CD14-positive monocyte (primary cell): ENCODE measurements around the gene BRPF1. TPM values are rescaled to one million over a fixed set of nuclear protein-coding genes. Genes with fewer than 3 reads are reported as not detected.

Experiments
- DNase-seq, 3 donors: peaks; one replicate each; pipeline ENCODE4 v3.0.0-alpha.2; 2011 to 2022
- H2AFZ ChIP-seq: 2 replicates; pipeline ENCODE4 v1.6.0; 2012; ENCODE audit warnings: mild to moderate bottlenecking, low read depth, low read length, inconsistent platforms; ENCODE audit not compliant: insufficient read depth, poor library complexity, severe bottlenecking
- H3K27ac ChIP-seq, 2 donors: 1 replicate in 1 of 2; 2 replicates in 1 of 2; pipeline ENCODE4 v1.5.1; 2012 to 2013; ENCODE audit warnings: low read length in 2 of 2, control low read depth in 1 of 2, inconsistent platforms in 1 of 2, low read depth in 1 of 2, mild to moderate bottlenecking in 1 of 2
- H3K27me3 ChIP-seq, 2 donors: one replicate each; pipeline versions ENCODE4 v1.6.0 to v1.6.1; 2011 to 2013; ENCODE audit warnings: low read length in 2 of 2; ENCODE audit not compliant: control insufficient read depth in 2 of 2, insufficient read depth in 2 of 2
- H3K36me3 ChIP-seq, 2 donors: replicated peaks in 1 of 2; 1 replicate in 1 of 2; 2 replicates in 1 of 2; pipeline versions ENCODE4 v1.5.1 to v1.6.1; 2012 to 2013; ENCODE audit warnings: low read length in 2 of 2, control low read depth in 1 of 2, inconsistent platforms in 1 of 2, mild to moderate bottlenecking in 1 of 2; ENCODE audit not compliant: insufficient read depth in 2 of 2, control insufficient read depth in 1 of 2
- H3K4me1 ChIP-seq, 2 donors: 1 replicate in 1 of 2; 2 replicates in 1 of 2; pipeline versions ENCODE4 v1.5.1 to v1.6.1; 2012 to 2013; ENCODE audit warnings: low read length in 2 of 2, control low read depth in 1 of 2, inconsistent platforms in 1 of 2, mild to moderate bottlenecking in 1 of 2, moderate library complexity in 1 of 2; ENCODE audit not compliant: insufficient read depth in 2 of 2, control insufficient read depth in 1 of 2
- H3K4me2 ChIP-seq: replicated peaks from 2 replicates; pipeline ENCODE3; 2012; ENCODE audit warnings: low read length, moderate library complexity, mild to moderate bottlenecking; ENCODE audit not compliant: poor library complexity, severe bottlenecking; ENCODE audit errors: extremely low read depth
- H3K4me3 ChIP-seq, 3 experiments: fragments of 200-600 bp in 1 of 3; sonication (generic) in 1 of 3; replicated peaks in 1 of 3; 1 replicate in 2 of 3; 2 replicates in 1 of 3; pipeline ENCODE4 v1.5.1; 2011 to 2013; ENCODE audit warnings: low read length in 3 of 3, mild to moderate bottlenecking in 3 of 3, control low read depth in 2 of 3, low read depth in 2 of 3, inconsistent platforms in 1 of 3, moderate library complexity in 1 of 3
- H3K79me2 ChIP-seq: 2 replicates; pipeline ENCODE4 v1.6.0; 2012; ENCODE audit warnings: mild to moderate bottlenecking, control low read depth, inconsistent platforms, low read length, moderate library complexity; ENCODE audit not compliant: insufficient read depth
- H3K9ac ChIP-seq: 2 replicates; pipeline ENCODE4 v1.6.0; 2017; ENCODE audit warnings: low read length, mild to moderate bottlenecking; ENCODE audit not compliant: insufficient read depth, poor library complexity, severe bottlenecking
- H3K9me3 ChIP-seq, 2 donors: replicated peaks in 1 of 2; 1 replicate in 1 of 2; 2 replicates in 1 of 2; pipeline versions ENCODE4 v1.5.1 to v1.6.1; 2012 to 2013; ENCODE audit warnings: low read length in 2 of 2, control low read depth in 1 of 2; ENCODE audit not compliant: control insufficient read depth in 1 of 2, insufficient read depth in 1 of 2
- H4K20me1 ChIP-seq: 2 replicates; pipeline ENCODE4 v1.6.0; 2012; ENCODE audit warnings: mild to moderate bottlenecking, low read length, control low read depth, moderate library complexity; ENCODE audit not compliant: insufficient read depth
- H3K27ac Mint-ChIP-seq, 7 donors: one replicate each; pipeline ENCODE4 v1.8.0; 2020; ENCODE audit warnings: mild to moderate bottlenecking in 7 of 7, mixed read lengths in 7 of 7, moderate library complexity in 6 of 7, inconsistent platforms in 2 of 7
- H3K27me3 Mint-ChIP-seq, 3 donors: one replicate each; pipeline ENCODE4 v1.8.0; 2021 to 2022; ENCODE audit warnings: low read depth in 3 of 3, mild to moderate bottlenecking in 3 of 3, mixed read lengths in 3 of 3, moderate library complexity in 3 of 3, inconsistent platforms in 1 of 3
- H3K36me3 Mint-ChIP-seq, 2 donors: one replicate each; pipeline ENCODE4 v1.8.0; 2020; ENCODE audit warnings: mixed read lengths in 2 of 2, inconsistent platforms in 1 of 2, mild to moderate bottlenecking in 1 of 2
- H3K4me1 Mint-ChIP-seq: one replicate; pipeline ENCODE4 v1.8.0; 2020; ENCODE audit warnings: mild to moderate bottlenecking, mixed read lengths
- H3K4me3 Mint-ChIP-seq, 2 donors: one replicate each; pipeline ENCODE4 v1.8.0; 2020; ENCODE audit warnings: mild to moderate bottlenecking in 2 of 2, mixed read lengths in 2 of 2, moderate library complexity in 1 of 2
- H3K9me3 Mint-ChIP-seq, 7 donors: one replicate each; pipeline ENCODE4 v1.8.0; 2020 to 2022; ENCODE audit warnings: mixed read lengths in 7 of 7, mild to moderate bottlenecking in 6 of 7, moderate library complexity in 6 of 7, inconsistent platforms in 2 of 7
- CTCF ChIP-seq: fragments of 200-600 bp; IDR thresholded peaks from one replicate; pipeline ENCODE4 v1.8.0; 2022; ENCODE audit warnings: antibody characterized with exemption, mild to moderate bottlenecking
- WGBS: methylation state at CpG from one replicate; pipeline ENCODE4 v1.1.5; 2013; ENCODE audit warnings: missing lambda C conversion rate; ENCODE audit not compliant: insufficient coverage; 5-methylcytosine and 5-hydroxymethylcytosine counted together
- intact Hi-C, 2 donors: fragments of 100-400 bp; cut with micrococcal nuclease; formaldehyde crosslinking; loops; one replicate each; pipeline versions ENCODE4 v1.15.0 to v1.15.1; 2023
- polyA plus RNA-seq, 3 donors: library from polyadenylated mRNA; depleted of rRNA in 1 of 3; unstranded in 2 of 3; stranded (reverse) in 1 of 3; fragments of 300-500 nt in 2 of 3; fragments of >200 nt in 1 of 3; fragmentation: Illumina TruSeq in 2 of 3; gene quantifications; 1 replicate in 2 of 3; 2 replicates in 1 of 3; pipeline ENCODE4 v1.2.3, GENCODE V29; 2012 to 2021

The BRPF1 gene
- polyA plus RNA-seq, 3 donors, result 5.1 to 22.5 (median 10.4) TPM

GRCh38 chr3:9779721-9780457 is 48.4 kb downstream of the BRPF1 start:
- Mint-ChIP-seq H3K27me3 (peaks cover 0 to 3% (median 2%) of the 10 kb centered on the region in 3 donors), H3K4me1 (peaks cover 62% of the 10 kb centered on the region), H3K36me3 (peaks cover 27 to 34% of the 10 kb centered on the region in 2 donors), H3K4me3 (peak overlapping the region; percentile 6 to 78), H3K9me3 (no peaks in the 10 kb centered on the region), H3K27ac (peak overlapping the region; percentile 93 to 99 (median 96))
- H3K79me2 ChIP-seq, result peaks cover 4% of the 10 kb centered on the region
- peak overlapping the region; percentile 96 for H2AFZ ChIP-seq
- H3K4me3 ChIP-seq, result peak overlapping the region in 1 of 3 experiments; percentile 47
- no peaks in the 10 kb centered on the region for H3K27me3 ChIP-seq
- peaks cover 61 to 63% of the 10 kb centered on the region in 2 donors for H3K4me1 ChIP-seq
- peak overlapping the region; percentile 71 for H3K9ac ChIP-seq
- H3K27ac ChIP-seq, result peak overlapping the region; percentile 80 to 91
- DNase-seq, result peak; percentile 60 to 62 (median 61)
- peak overlapping the region; percentile 63 for H3K4me2 ChIP-seq
- no peak for TF ChIP-seq CTCF
- no peaks in the 10 kb centered on the region for H3K9me3 ChIP-seq
- intact Hi-C loops, result no loop called here
- WGBS, result 2% methylated on average over 6 of the region's 8 CpGs
- H4K20me1 ChIP-seq, result no peaks in the 10 kb centered on the region
- peaks cover 13 to 21% of the 10 kb centered on the region in 2 donors for H3K36me3 ChIP-seq

- peaks cover 4% of the 10 kb centered on the region for H3K79me2 ChIP-seq
- DNase-seq, result peak in 2 of 3 donors; percentile 19 to 24
- peak overlapping the region; percentile 63 for H3K4me2 ChIP-seq
- H3K9ac ChIP-seq, result peak overlapping the region; percentile 71
- Mint-ChIP-seq H3K4me1 (peaks cover 62% of the 10 kb centered on the region), H3K4me3 (peak overlapping the region; percentile 6 to 78), H3K36me3 (peaks cover 29 to 39% of the 10 kb centered on the region in 2 donors), H3K27me3 (peaks cover 0 to 2% (median 1%) of the 10 kb centered on the region in 3 donors), H3K27ac (peak overlapping the region; percentile 93 to 99 (median 96)), H3K9me3 (no peaks in the 10 kb centered on the region)
- H4K20me1 ChIP-seq, result no peaks in the 10 kb centered on the region
- H3K27ac ChIP-seq, result peak overlapping the region; percentile 80 to 91
- no peaks in the 10 kb centered on the region for H3K27me3 ChIP-seq
- no peak for TF ChIP-seq CTCF
- H2AFZ ChIP-seq, result peak overlapping the region; percentile 96
- peak overlapping the region in 1 of 3 experiments; percentile 47 for H3K4me3 ChIP-seq
- intact Hi-C loops, result no loop called here
- peaks cover 18 to 26% of the 10 kb centered on the region in 2 donors for H3K36me3 ChIP-seq
- H3K9me3 ChIP-seq, result no peaks in the 10 kb centered on the region
- 9% methylated on average over 6 of the region's 10 CpGs for WGBS
- peaks cover 61 to 63% of the 10 kb centered on the region in 2 donors for H3K4me1 ChIP-seq
Observed at GRCh38 chr3:9780458-9780812, 48.9 kb downstream of the BRPF1 start.
